Kidney epithelial cell (primary cell): ENCODE results near the gene RHOBTB1. TPM values are rescaled to one million over a fixed set of nuclear protein-coding genes. Genes with fewer than 3 reads are reported as not detected.

Source experiments
- DNase-seq: peaks from one replicate; pipeline ENCODE4 v3.0.0-alpha.2; 2010; ENCODE audit warnings: low read depth
- H3K27me3 ChIP-seq: 2 replicates; pipeline ENCODE4 v1.6.0; 2011; ENCODE audit warnings: low read length; ENCODE audit not compliant: control insufficient read depth, insufficient read depth
- H3K36me3 ChIP-seq: 2 replicates; pipeline ENCODE4 v1.5.1; 2011; ENCODE audit warnings: low read length; ENCODE audit not compliant: control insufficient read depth, insufficient read depth
- H3K4me3 ChIP-seq: 2 replicates; pipeline ENCODE4 v1.5.1; 2011; ENCODE audit warnings: low read depth, mild to moderate bottlenecking, control low read depth, low read length
- CTCF ChIP-seq: IDR thresholded peaks from 2 replicates; pipeline ENCODE4 v1.5.1; 2011; ENCODE audit warnings: mild to moderate bottlenecking, moderate library complexity, low read length, control low read depth, inconsistent platforms; ENCODE audit not compliant: insufficient read depth, poor library complexity, severe bottlenecking
- total RNA-seq: library from RNA; depleted of rRNA; stranded (reverse); fragments of >200 nt; gene quantifications from 2 replicates; pipeline ENCODE4 v1.2.3, GENCODE V29; 2015

RHOBTB1 gene
- total RNA-seq, 1 donor from 2014 or later: 21.3 TPM

GRCh38 chr10:60892571-60892970 lies 51.4 kb downstream of the RHOBTB1 start:
- no peak for DNase-seq
- H3K27me3 ChIP-seq: no peaks in the 10 kb centered on the region
- no peak for TF ChIP-seq CTCF

GRCh38 chr10:60890811-60891210 lies 53.2 kb downstream of the RHOBTB1 start:
- H3K36me3 ChIP-seq: peaks cover 1% of the 10 kb centered on the region
- DNase-seq: no peak
- no peak for TF ChIP-seq CTCF

More at GRCh38 chr10:60892571-60892970, 51.4 kb downstream of the RHOBTB1 start:
- Histone ChIP-seq H3K4me3 (no peak overlapping the region), H3K36me3 (no peaks in the 10 kb centered on the region)

GRCh38 chr10:60883187-60883586 lies 60.8 kb downstream of the RHOBTB1 start:
- H3K27me3 ChIP-seq: no peaks in the 10 kb centered on the region
- no peak for DNase-seq
- peaks cover 5% of the 10 kb centered on the region for H3K36me3 ChIP-seq
- TF ChIP-seq CTCF: peak; percentile 22
- no peak overlapping the region for H3K4me3 ChIP-seq

More at GRCh38 chr10:60890811-60891210, 53.2 kb downstream of the RHOBTB1 start:
- no peaks in the 10 kb centered on the region for H3K27me3 ChIP-seq
- no peak overlapping the region for H3K4me3 ChIP-seq

GRCh38 chr10:60878224-60878623 lies 65.8 kb downstream of the RHOBTB1 start:
- TF ChIP-seq CTCF: no peak
- DNase-seq: no peak
- H3K36me3 ChIP-seq: peaks cover under 1% of the 10 kb centered on the region
- no peaks in the 10 kb centered on the region for H3K27me3 ChIP-seq
- H3K4me3 ChIP-seq: no peak overlapping the region

GRCh38 chr10:60877777-60878120 lies 66.2 kb downstream of the RHOBTB1 start:
- no peak overlapping the region for H3K4me3 ChIP-seq
- no peaks in the 10 kb centered on the region for H3K36me3 ChIP-seq
- no peak for DNase-seq
- TF ChIP-seq CTCF: no peak
- H3K27me3 ChIP-seq: no peaks in the 10 kb centered on the region

GRCh38 chr10:60877061-60877776 lies 66.8 kb downstream of the RHOBTB1 start:
- no peak for TF ChIP-seq CTCF
- no peaks in the 10 kb centered on the region for H3K27me3 ChIP-seq
- H3K36me3 ChIP-seq: no peaks in the 10 kb centered on the region
- H3K4me3 ChIP-seq: no peak overlapping the region
- no peak for DNase-seq
